ENCODE results near the gene ACVR1C. TPM values are rescaled to one million over a fixed set of nuclear protein-coding genes. Genes with fewer than 3 reads are reported as not detected.

ACVR1C gene
- total and polyA plus RNA-seq, 2 of the 4 experiments (the other 2 are of a cell fraction): 0.07 to 0.18 TPM

DNA sequence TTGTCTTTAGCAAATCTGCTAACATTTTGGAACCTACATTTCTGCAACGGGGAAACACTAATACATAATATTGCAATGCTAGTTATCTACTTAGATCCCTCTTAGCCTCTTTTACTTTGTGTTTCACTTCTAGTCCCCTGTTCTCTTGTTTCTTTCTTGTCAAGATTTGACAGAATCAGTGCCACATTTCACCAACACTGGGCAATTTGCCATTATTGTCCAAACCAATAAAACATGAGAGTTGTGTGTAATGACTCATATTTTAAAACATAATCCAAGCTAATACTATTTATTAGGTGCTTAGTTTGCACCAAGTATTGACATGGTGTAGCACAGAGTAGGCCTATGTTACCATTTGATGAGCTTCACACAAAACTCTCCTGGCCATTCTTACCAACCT, 33.7 kb upstream of the ACVR1C start:
- ATAC-seq (ENCODE audit: low read depth) (no peak), DNase-seq (no peak)
- H3K4ac ChIP-seq (ENCODE audit: low read depth, low read length): no peak overlapping the region
- no peak overlapping the region for H2BK120ac ChIP-seq (ENCODE audit: low read depth, low read length)
- no peak overlapping the region for H3K4me3 ChIP-seq (ENCODE audit: insufficient read depth, low read depth, low read length)
- no TSS peak for BruUV-seq (replicated peaks)
- no peak overlapping the region for H2AK9ac ChIP-seq (replicated peaks; ENCODE audit: low read depth, low read length, poor library complexity)
- TF ChIP-seq NFE2L2 (IDR thresholded peaks at IDR 0.05; ENCODE audit: low read depth, low read length) (no peak), RAD21 (IDR thresholded peaks at IDR 0.05; ENCODE audit: low read length) (no peak), POLR2A (IDR thresholded peaks at IDR 0.05; ENCODE audit: low read depth, low read length) (no peak), SMC3 (IDR thresholded peaks at IDR 0.05; ENCODE audit: low read depth, low read length) (no peak), MXI1 (IDR thresholded peaks at IDR 0.05; ENCODE audit: borderline replicate concordance, low read depth, low read length) (no peak), RCOR1 (IDR thresholded peaks at IDR 0.05; ENCODE audit: insufficient replicate concordance, low read length) (no peak), CEBPB (IDR thresholded peaks at IDR 0.05; ENCODE audit: low read depth, low read length) (no peak), USF2 (IDR thresholded peaks at IDR 0.05; ENCODE audit: low read depth, low read length) (no peak), MAFK (IDR thresholded peaks at IDR 0.05; ENCODE audit: low read depth, low read length) (no peak), CHD1 (IDR thresholded peaks at IDR 0.05; ENCODE audit: low read depth, low read length) (no peak), BHLHE40 (IDR thresholded peaks at IDR 0.05; ENCODE audit: low read depth, low read length) (no peak), RFX5 (IDR thresholded peaks at IDR 0.05; ENCODE audit: low read depth, low read length) (no peak), MAZ (IDR thresholded peaks at IDR 0.05; ENCODE audit: borderline replicate concordance, low read depth, low read length) (no peak), FOS (IDR thresholded peaks at IDR 0.05; ENCODE audit: low read depth, low read length) (no peak)
- TF ChIP-seq, protein P1, sequence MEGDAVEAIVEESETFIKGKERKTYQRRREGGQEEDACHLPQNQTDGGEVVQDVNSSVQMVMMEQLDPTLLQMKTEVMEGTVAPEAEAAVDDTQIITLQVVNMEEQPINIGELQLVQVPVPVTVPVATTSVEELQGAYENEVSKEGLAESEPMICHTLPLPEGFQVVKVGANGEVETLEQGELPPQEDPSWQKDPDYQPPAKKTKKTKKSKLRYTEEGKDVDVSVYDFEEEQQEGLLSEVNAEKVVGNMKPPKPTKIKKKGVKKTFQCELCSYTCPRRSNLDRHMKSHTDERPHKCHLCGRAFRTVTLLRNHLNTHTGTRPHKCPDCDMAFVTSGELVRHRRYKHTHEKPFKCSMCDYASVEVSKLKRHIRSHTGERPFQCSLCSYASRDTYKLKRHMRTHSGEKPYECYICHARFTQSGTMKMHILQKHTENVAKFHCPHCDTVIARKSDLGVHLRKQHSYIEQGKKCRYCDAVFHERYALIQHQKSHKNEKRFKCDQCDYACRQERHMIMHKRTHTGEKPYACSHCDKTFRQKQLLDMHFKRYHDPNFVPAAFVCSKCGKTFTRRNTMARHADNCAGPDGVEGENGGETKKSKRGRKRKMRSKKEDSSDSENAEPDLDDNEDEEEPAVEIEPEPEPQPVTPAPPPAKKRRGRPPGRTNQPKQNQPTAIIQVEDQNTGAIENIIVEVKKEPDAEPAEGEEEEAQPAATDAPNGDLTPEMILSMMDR (conservative IDR thresholded peaks at IDR 0.05; ENCODE audit: low read depth, low read length): no peak
- TF ChIP-seq, protein P2, sequence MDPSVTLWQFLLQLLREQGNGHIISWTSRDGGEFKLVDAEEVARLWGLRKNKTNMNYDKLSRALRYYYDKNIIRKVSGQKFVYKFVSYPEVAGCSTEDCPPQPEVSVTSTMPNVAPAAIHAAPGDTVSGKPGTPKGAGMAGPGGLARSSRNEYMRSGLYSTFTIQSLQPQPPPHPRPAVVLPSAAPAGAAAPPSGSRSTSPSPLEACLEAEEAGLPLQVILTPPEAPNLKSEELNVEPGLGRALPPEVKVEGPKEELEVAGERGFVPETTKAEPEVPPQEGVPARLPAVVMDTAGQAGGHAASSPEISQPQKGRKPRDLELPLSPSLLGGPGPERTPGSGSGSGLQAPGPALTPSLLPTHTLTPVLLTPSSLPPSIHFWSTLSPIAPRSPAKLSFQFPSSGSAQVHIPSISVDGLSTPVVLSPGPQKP (IDR thresholded peaks at IDR 0.05; ENCODE audit: borderline replicate concordance, low read depth, low read length): no peak
- no peak overlapping the region for H3K9ac ChIP-seq (ENCODE audit: low read depth, low read length)
- dilution Hi-C loops (cut with HindIII; ENCODE audit: low sequenced_read_pairs, unreplicated experiment): no loop called here
- H3K79me1 ChIP-seq (ENCODE audit: low read depth in 1 of 2, low read length in 2 of 2): no peaks in the 10 kb centered on the region
- no peaks in the 10 kb centered on the region for H3K27me3 ChIP-seq (ENCODE audit: control insufficient read depth, insufficient read depth, low read length)
- POLR2A ChIA-PET (ENCODE audit: unreplicated experiment): no interaction called here
- H4K5ac ChIP-seq (ENCODE audit: low read depth, low read length): no peak overlapping the region
- no peaks in the 10 kb centered on the region for H3K4me1 ChIP-seq (ENCODE audit: control insufficient read depth, insufficient read depth, low read length)
- H3K14ac ChIP-seq (replicated peaks; ENCODE audit: low read depth, low read length): no peak overlapping the region
- CTCF ChIA-PET: no interaction called here
- H3K27ac ChIP-seq (ENCODE audit: insufficient read depth, low read length): no peak overlapping the region
- H4K20me1 ChIP-seq (ENCODE audit: insufficient read depth, low read length): no peaks in the 10 kb centered on the region
- WGBS, 2 experiments (ENCODE audit: extremely low coverage in 2 of 2, insufficient read length in 1 of 2): no CpG with 5 or more reads among the region's 1 CpG
- H2AK5ac ChIP-seq (ENCODE audit: low read depth, low read length): no peak overlapping the region
- H4K91ac ChIP-seq (ENCODE audit: insufficient read depth, low read depth, low read length): no peak overlapping the region
- no peak overlapping the region for H3K18ac ChIP-seq (ENCODE audit: low read depth, low read length)
- intact Hi-C loops (cut with micrococcal nuclease): no loop called here
- no peaks in the 10 kb centered on the region for H3K9me1 ChIP-seq (ENCODE audit: insufficient read depth, low read length)
- H3K9me3 ChIP-seq (ENCODE audit: control insufficient read depth, insufficient read depth, low read length): no peaks in the 10 kb centered on the region
- H4K8ac ChIP-seq (ENCODE audit: low read depth in 2 of 2, low read length in 2 of 2): no peak overlapping the region
- H2AFZ ChIP-seq (replicated peaks; ENCODE audit: low read length, poor library complexity): no peak overlapping the region
- in situ Hi-C loops (cut with MboI; ENCODE audit: low sequenced_read_pairs): no loop called here
- no peak overlapping the region for H2BK20ac ChIP-seq (ENCODE audit: low read depth, low read length)
- H3K56ac ChIP-seq (ENCODE audit: extremely low read depth, insufficient read depth, low read length): no peak overlapping the region
- H3K23ac ChIP-seq (ENCODE audit: low read depth, low read length): no peak overlapping the region
- no peaks in the 10 kb centered on the region for H3K36me3 ChIP-seq (ENCODE audit: control insufficient read depth, insufficient read depth, low read length)
- H3K4me2 ChIP-seq (ENCODE audit: low read depth, low read length): no peak overlapping the region
- no peak overlapping the region for H2BK5ac ChIP-seq (ENCODE audit: low read depth, low read length, poor library complexity, severe bottlenecking)
- no peak overlapping the region for H2BK15ac ChIP-seq (ENCODE audit: low read depth, low read length)

Measured in IMR-90 (cell line).